Eye (tissue), 1 donor: ENCODE results near the gene PXN.

Experiments
- DNase-seq: peaks from one replicate; pipeline ENCODE4 v3.0.0-alpha.2; 2015

The PXN gene

DNA sequence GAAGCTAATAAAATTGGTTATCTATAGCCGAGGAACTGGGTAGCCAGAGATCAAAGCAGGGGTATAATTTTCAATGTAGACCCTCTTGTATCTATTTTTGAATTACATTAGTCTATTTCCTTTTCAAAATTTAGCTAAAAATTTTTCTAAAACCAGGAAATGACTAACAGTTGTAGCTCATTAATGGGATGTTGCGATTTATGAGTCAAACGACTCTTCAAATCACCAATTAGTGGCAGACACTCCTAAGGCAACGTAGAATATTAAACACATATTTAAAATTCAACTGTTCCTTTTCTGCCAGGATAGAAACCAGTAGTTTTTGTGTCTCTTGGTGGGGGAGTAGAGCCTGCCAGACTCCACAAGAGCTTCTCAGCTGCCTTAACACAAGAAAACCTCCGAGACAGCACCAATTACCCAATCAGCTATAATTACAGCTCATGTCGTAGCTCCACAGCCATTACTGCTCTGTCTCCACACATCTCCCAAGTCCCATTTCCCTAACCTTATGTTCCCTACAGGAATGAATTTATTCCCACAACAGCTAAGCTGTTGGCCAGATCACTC is 97.9 kb downstream of the PXN start:
- DNase-seq = no peak

DNA sequence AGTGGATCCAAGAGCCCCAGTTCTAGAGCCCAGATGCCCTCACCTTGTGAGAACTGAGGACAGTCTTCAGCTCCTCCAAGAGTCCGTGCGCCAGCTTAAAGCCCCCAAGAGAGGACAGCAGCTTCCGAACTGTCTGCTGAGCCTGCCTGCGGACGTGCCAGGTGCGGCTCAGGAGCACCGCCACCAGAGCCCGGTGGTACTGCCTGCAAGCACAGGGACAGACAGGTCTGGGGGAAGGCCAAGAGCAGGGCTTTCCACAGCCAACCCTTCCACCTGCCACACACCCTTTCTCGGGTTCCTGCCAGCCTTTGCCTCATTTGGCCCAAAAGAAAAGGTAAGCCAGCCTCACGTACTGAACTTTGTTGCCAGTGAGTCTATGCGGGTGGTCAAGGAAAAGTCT is 101.2 kb downstream of the PXN start:
- DNase-seq = no peak

DNA sequence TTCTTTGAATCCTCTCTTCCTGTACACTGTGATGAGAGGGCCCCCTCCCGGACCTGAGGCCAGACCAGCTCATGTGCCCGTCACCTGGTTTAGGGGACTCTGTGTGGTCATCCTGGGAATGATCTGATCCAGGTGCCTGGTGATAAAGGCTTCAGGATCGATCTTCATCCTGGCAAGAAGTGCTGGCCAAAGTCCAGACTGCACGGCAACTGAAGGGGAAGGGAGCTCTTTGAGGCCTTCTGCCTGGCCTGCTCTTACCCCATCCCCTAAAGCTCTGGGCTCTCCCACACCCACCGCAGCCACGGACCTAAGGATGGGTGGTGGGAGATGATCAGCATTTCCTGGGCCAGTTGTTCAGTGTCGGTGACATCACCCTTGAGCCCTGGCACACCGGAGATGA is 102.8 kb downstream of the PXN start:
- DNase-seq = no peak

DNA sequence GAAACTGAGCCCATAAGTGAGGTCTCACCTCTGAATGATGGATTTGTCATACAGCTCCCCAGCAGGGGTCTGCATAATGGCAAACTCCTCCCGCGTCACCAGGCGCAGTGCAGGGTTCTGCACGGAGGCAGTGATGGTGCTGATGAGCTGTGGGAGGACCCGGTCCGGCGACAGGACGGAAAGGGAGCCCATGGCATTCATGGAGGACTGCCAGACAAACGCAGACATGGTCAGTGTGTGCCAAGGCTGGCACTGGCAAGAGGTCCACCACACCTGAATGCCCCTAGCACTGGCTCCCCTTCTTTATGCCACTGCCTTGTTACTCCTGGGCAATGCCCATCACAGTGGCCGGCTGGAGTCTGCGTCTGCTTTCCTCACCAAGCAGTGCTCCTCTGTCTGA is 103.7 kb downstream of the PXN start:
- no peak for DNase-seq
